ENCODE data around the gene ZNF12. TPM values are rescaled to one million over a fixed set of nuclear protein-coding genes. Genes with fewer than 3 reads are reported as not detected.

Gene ZNF12
- polyA plus RNA-seq, 1 of the 3 experiments (the other 2 are of a cell fraction): 9.5 TPM

DNA sequence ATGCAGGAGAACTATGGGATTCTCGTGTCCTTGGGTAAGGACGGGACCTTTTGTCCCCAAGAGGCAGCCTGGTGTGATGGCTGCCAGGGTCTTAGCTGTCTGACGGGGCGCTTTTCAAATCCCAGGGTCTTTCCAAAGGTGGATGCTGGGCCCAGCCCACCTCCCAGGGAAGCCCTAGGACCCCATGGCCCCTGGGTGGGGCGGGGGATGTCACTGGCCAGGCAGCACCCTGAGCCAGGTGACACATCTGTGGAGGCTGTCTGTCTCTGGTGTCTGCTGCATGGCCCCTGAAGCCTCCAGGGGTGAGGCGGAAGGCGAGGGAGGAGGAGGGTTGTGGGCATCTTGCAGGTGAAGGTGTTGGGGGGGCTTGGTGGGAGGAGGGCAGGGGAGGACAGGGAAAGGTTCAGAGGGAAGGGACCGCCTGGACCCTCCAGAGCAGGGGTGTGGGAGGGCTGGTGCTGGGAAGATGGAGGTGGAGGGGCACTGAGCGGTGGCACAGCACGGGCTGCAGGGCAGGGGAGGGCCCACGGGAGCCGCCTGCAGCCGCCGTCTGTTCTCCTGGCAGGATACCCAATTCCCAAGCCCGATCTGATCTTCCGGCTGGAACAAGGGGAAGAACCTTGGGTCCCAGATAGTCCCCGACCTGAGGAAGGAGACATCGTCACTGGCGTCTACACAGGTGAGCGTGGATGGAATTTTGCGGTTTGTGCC lies 62.7 kb downstream of the ZNF12 start:
- no peaks in the 10 kb centered on the region for H3K9me2 ChIP-seq
- no peaks in the 10 kb centered on the region for H3K27me3 ChIP-seq (ENCODE audit: insufficient read depth)
- peaks cover 38% of the 10 kb centered on the region for H3K79me2 ChIP-seq (ENCODE audit: insufficient read depth)
- H3K9me3 ChIP-seq: no peaks in the 10 kb centered on the region
- POLR2A ChIA-PET: no interaction called here
- TF ChIP-seq IRF3 (IDR thresholded peaks at IDR 0.05; ENCODE audit: low read depth, low read length) (no peak), TAF1 (IDR thresholded peaks at IDR 0.05; ENCODE audit: borderline replicate concordance, low read depth, low read length) (no peak), GABPA (IDR thresholded peaks at IDR 0.05; ENCODE audit: low read depth) (no peak), ZBTB33 (IDR thresholded peaks at IDR 0.05; ENCODE audit: borderline replicate concordance, low read depth) (no peak), REST (IDR thresholded peaks at IDR 0.05; ENCODE audit: low read depth, low read length) (no peak), YY1 (IDR thresholded peaks at IDR 0.05; ENCODE audit: low read depth) (no peak), RAD21 (IDR thresholded peaks at IDR 0.05; ENCODE audit: low read length) (no peak), TCF12 (IDR thresholded peaks at IDR 0.05) (no peak), RXRA (IDR thresholded peaks at IDR 0.05; ENCODE audit: borderline replicate concordance, low read depth) (no peak), ELF1 (IDR thresholded peaks at IDR 0.05) (no peak), USF1 (IDR thresholded peaks at IDR 0.05; ENCODE audit: borderline replicate concordance, low read depth) (no peak), JUND (IDR thresholded peaks at IDR 0.05) (no peak), NFIC (IDR thresholded peaks at IDR 0.05; ENCODE audit: borderline replicate concordance) (no peak), RCOR1 (IDR thresholded peaks at IDR 0.05; ENCODE audit: low read length) (no peak), FOSL2 (IDR thresholded peaks at IDR 0.05; ENCODE audit: borderline replicate concordance, low read depth) (no peak), CHD2 (IDR thresholded peaks at IDR 0.05; ENCODE audit: low read length, partially characterized antibody) (no peak), SMC3 (IDR thresholded peaks at IDR 0.05; ENCODE audit: low read depth, low read length) (no peak), EP300 (IDR thresholded peaks at IDR 0.05; ENCODE audit: borderline replicate concordance in 1 of 2, low read depth in 1 of 2, low read length in 1 of 2) (no peak), FOXJ3 (CRISPR knock-in tag; IDR thresholded peaks at IDR 0.05) (no peak)
- TF ChIP-seq, protein P1, sequence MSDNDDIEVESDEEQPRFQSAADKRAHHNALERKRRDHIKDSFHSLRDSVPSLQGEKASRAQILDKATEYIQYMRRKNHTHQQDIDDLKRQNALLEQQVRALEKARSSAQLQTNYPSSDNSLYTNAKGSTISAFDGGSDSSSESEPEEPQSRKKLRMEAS (IDR thresholded peaks at IDR 0.05; ENCODE audit: low read depth): no peak
- no peaks in the 10 kb centered on the region for H3F3A ChIP-seq (replicated peaks; ENCODE audit: insufficient read depth)
- peaks cover 33% of the 10 kb centered on the region; the same call in 1 of the 2 replicates for H4K20me1 ChIP-seq (ENCODE audit: insufficient read depth)
- peaks cover 39 to 93% of the 10 kb centered on the region in 2 experiments for H3K36me3 ChIP-seq (replicated peaks in 1 of 2; ENCODE audit: control insufficient read depth in 1 of 2, insufficient read depth in 2 of 2, low read length in 1 of 2)
- no peak overlapping the region for H3K27ac ChIP-seq (ENCODE audit: low read depth in 2 of 2, low read length in 1 of 2)
- H3K9ac ChIP-seq: no peak overlapping the region
- WGBS (ENCODE audit: low lambda C conversion rate): 96% methylated on average over 19 of the region's 21 CpGs
- DNase-seq: no peak
- H3K4me2 ChIP-seq: no peak overlapping the region
- no peak overlapping the region for H3K4me3 ChIP-seq (ENCODE audit: low read depth in 2 of 2, low read length in 1 of 2)
- no peak overlapping the region for H2AFZ ChIP-seq (ENCODE audit: low read depth)
- peaks cover 0 to under 1% of the 10 kb centered on the region in 2 experiments; a peak in 1 of 4 replicates for H3K4me1 ChIP-seq (ENCODE audit: control insufficient read depth in 1 of 2, insufficient read depth in 2 of 2, low read depth in 1 of 2, low read length in 1 of 2)
- CTCF ChIA-PET: interaction anchor here (0.6 to 1.1 kb wide), 2 partner anchors 77 to 308 kb away, joined by 3 read pairs; no protein-coding TSS in a partner anchor
